Measurements from ENCODE around the gene CANT1.

DNA sequence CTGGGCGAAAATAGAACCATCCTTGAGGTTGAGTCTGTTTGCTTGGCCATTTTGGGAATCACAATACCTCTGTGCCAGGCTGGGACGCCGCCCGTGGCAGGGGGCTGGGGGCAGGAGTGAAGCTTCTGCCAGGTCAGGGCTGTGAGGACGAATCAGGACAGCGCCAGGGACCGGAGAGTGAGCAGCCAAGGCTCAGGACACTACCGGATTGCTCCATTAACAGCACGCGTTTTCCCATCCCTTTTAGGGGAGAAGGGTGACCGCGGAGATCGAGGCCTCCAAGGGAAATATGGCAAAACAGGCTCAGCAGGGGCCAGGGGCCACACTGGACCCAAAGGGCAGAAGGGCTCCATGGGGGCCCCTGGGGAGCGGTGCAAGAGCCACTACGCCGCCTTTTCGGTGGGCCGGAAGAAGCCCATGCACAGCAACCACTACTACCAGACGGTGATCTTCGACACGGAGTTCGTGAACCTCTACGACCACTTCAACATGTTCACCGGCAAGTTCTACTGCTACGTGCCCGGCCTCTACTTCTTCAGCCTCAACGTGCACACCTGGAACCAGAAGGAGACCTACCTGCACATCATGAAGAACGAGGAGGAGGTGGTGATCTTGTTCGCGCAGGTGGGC is 37.8 kb upstream of the CANT1 start:
- no peak for TF ChIP-seq POLR2AphosphoS5 (IDR thresholded peaks at IDR 0.05; ENCODE audit: low read depth, low read length)
- TF ChIP-seq, protein P1, sequence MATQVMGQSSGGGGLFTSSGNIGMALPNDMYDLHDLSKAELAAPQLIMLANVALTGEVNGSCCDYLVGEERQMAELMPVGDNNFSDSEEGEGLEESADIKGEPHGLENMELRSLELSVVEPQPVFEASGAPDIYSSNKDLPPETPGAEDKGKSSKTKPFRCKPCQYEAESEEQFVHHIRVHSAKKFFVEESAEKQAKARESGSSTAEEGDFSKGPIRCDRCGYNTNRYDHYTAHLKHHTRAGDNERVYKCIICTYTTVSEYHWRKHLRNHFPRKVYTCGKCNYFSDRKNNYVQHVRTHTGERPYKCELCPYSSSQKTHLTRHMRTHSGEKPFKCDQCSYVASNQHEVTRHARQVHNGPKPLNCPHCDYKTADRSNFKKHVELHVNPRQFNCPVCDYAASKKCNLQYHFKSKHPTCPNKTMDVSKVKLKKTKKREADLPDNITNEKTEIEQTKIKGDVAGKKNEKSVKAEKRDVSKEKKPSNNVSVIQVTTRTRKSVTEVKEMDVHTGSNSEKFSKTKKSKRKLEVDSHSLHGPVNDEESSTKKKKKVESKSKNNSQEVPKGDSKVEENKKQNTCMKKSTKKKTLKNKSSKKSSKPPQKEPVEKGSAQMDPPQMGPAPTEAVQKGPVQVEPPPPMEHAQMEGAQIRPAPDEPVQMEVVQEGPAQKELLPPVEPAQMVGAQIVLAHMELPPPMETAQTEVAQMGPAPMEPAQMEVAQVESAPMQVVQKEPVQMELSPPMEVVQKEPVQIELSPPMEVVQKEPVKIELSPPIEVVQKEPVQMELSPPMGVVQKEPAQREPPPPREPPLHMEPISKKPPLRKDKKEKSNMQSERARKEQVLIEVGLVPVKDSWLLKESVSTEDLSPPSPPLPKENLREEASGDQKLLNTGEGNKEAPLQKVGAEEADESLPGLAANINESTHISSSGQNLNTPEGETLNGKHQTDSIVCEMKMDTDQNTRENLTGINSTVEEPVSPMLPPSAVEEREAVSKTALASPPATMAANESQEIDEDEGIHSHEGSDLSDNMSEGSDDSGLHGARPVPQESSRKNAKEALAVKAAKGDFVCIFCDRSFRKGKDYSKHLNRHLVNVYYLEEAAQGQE (IDR thresholded peaks at IDR 0.05; ENCODE audit: insufficient read depth in 1 of 2, low read depth in 2 of 2, low read length in 2 of 2): no peak
- TF ChIP-seq SIN3A (IDR thresholded peaks at IDR 0.05; ENCODE audit: borderline replicate concordance, insufficient read depth, low read length): no peak
- no peak for TF ChIP-seq TAF1 (IDR thresholded peaks at IDR 0.05; ENCODE audit: borderline replicate concordance, insufficient read depth, low read length)
- TF ChIP-seq FOXP2 (optimal IDR thresholded peaks at IDR 0.05; ENCODE audit: borderline replicate concordance, extremely low read depth, extremely low read length, insufficient read depth): no peak
